COLO829 (cell line): ENCODE data around the gene SKI.

Source experiments
- DNase-seq: peaks from one replicate; pipeline ENCODE4 v3.0.0; 2012; ENCODE audit warnings: low spot score

SKI gene

GRCh38 chr1:2340086-2340917, 112.2 kb downstream of the SKI start:
- no peak for DNase-seq

DNA sequence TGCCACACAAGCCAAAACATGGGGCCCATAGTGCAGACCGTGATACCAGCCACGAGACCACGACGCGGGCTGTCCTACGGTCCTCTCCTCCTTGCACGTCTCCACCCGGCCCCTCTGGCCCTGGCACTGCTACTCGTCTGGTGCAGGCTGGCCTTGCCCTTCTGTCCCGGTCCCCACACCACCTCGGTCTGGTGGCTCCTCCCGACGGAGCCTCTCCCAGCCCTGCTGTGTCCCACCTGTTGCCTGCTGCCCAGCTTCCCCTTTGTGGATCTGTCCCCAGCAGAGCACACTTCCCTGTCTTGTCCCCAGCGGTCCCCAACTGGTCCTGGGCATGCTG, 112.8 kb downstream of the SKI start:
- no peak for DNase-seq

DNA sequence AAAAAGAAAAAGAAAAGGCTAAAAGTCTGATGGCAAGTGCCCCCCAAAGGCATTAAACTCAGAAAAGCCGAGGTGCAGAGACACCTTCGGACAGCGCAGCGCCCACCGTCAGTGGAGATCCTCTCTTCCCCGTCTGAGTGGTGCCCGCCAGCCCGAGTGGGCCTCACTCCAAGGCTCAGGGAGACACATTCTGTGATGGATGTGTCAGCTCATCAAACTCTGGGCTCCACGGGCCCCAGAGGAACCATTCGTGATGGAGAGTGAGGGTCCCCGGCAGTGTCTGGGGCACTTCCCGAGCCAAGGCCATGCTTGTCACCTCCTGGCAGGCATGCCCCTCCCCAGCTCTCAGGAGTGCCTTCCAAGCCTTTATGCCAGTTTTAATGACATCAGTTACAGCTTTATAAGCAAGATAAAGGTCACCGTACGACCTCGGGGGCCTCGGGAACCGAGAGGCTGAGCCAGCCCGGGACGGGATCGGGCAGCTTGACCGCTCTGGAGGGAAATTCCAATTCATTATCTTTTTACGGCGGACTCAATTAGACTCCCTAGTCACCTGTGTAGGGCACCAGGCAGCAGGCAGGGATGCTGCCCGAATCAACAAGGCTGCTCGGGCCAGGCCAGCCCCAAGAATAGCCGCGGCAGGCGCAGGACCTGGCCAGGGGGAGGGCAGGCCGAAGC, 113.7 kb downstream of the SKI start:
- no peak for DNase-seq

DNA sequence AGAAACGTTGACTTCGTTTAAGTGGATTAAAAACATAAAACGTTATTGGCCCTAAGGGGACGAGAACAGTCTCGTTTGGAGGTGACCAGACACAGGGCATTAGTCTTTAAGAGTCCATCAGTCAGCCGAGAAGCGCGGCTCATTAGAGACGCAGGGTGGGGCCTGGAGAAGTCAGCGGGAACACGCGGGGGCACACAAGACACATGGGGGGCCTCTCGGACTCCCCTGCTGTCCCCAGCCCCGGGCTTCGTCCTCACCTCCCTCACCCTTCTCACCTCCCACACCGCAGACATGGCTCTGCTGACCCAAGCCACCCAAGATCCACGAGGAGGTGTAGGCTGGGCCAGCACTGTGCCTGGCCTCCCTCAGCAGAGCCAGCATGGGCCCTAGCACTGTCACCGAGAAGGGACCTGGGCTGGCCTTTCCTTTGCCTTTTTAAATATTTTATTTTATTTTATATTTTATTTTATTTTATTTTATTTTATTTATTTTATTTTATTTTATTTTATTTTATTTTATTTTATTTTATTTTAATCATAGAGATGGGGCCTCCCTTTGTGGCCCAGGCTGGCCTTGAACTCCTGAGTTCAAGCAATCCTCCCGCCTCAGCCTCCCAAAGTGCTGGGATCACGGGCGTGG, 114.4 kb downstream of the SKI start:
- no peak for DNase-seq

- DNase-seq: no peak
These were observed 115.2 kb downstream of the SKI start for GRCh38 chr1:2343023-2343935.

- DNase-seq: no peak
These were observed 116.1 kb downstream of the SKI start for GRCh38 chr1:2344121-2344681.

DNA sequence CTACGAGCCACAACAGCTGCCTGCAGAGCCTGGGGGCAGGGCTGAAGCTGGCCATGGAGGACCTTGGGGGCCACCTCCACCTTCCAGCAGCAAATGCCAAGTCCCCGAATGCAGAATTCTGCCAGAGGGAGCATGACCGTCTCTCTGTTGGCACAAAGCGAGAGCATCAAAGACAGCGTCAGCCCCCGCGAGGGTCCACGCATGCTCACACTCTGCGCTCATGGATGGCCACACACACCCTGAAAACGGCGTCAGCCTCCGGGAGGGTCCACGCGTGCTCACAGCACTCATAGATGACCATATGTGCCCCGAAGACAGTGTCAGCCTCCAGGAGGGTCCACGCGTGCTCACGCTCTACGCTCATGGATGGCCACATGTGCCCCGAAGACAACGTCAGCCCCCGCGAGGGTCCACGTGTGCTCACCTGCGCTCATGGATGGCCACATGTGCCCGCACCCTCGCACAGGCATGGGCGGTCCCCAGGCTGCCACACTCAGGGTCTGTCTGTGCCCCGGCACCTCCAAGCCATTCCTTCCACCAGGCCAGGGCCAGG, 116.7 kb downstream of the SKI start:
- DNase-seq: no peak

DNA sequence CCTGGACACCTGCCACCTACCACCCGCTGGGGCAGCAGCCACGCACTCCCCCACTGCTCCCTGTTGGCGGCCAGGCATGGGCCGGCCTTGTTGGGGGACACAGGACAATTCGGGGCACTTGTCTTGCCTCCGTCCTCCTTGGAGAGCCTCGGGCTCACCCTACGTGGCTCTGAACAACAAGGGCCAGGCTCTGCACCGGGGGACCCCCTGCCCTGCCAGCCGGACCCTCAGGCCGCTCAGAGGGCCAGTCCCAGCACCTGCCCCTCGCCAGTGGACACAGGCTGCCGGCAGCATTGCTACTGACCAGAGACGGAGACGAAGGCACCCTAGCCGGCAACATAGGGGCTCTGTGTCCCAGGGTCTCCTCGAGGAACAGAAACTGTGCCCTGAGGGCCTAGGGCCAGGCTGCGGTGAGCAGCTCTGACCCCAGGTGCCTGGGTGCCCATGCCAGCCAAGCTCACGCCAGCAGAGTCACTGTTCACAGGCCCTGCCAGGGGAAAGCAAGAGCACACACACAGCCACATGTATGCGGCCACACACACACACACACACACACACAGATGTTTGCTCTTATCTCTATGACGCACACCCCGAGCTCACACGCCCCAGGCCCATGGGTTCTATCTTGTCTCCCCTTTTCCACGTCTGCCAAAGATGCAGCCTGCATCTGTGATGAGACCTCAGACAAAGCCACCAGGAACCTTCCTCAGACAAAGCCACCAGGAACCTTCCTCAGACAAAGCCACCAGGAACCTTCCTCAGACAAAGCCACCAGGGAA, 117.4 kb downstream of the SKI start:
- DNase-seq: no peak

- DNase-seq: no peak
These were observed 118.7 kb downstream of the SKI start for GRCh38 chr1:2346691-2347408.

GRCh38 chr1:2347409-2347785, 119.3 kb downstream of the SKI start:
- no peak for DNase-seq

- DNase-seq: no peak
These were observed 119.8 kb downstream of the SKI start for GRCh38 chr1:2347896-2348295.

DNA sequence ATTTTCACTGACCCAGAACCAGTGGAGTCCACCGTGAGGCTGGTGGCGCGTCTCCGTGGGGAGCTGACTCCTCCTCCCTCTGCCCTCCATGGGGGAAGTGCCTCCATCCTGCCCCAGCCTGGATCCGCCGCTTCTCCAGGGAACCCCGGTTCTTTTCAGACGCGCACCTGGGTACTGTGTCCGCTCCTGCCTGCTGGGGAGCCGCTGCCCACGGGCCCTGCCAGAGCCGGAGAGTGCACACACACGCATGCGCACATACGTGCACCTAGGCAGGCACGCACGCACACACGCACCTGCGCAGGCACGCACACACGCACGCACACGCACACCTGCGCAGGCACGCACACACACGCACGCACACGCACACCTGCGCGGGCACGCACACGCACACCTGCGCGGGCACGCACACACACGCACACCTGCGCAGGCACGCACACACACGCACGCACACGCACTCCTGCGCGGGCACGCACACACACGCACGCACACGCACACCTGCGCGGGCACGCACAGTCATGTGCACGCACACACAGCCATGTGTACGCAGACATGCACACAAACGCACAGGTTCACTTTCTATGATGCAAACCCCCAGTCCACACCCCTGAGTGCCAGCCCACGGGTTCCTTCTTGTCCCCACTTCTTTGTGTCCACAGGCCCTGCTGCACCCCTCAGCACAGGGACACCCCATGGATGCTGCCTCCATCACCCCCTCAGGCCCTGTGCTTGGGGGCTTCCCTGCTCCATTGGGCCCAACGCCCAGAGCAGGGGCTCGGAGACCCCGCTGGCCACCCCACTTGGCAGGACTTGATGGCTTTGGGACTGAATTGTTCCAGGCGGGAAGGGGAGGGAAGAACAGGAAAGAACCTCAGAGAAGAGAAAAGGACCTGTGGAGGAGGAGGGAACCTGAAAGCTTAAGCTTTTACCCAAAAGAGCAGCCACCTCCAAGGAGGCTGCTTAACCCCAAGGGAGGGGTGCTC, 120.5 kb downstream of the SKI start:
- no peak for DNase-seq

GRCh38 chr1:2349806-2350205, 121.7 kb downstream of the SKI start:
- DNase-seq: no peak

- no peak for DNase-seq
These were observed 122.4 kb downstream of the SKI start for GRCh38 chr1:2350501-2350900.

DNA sequence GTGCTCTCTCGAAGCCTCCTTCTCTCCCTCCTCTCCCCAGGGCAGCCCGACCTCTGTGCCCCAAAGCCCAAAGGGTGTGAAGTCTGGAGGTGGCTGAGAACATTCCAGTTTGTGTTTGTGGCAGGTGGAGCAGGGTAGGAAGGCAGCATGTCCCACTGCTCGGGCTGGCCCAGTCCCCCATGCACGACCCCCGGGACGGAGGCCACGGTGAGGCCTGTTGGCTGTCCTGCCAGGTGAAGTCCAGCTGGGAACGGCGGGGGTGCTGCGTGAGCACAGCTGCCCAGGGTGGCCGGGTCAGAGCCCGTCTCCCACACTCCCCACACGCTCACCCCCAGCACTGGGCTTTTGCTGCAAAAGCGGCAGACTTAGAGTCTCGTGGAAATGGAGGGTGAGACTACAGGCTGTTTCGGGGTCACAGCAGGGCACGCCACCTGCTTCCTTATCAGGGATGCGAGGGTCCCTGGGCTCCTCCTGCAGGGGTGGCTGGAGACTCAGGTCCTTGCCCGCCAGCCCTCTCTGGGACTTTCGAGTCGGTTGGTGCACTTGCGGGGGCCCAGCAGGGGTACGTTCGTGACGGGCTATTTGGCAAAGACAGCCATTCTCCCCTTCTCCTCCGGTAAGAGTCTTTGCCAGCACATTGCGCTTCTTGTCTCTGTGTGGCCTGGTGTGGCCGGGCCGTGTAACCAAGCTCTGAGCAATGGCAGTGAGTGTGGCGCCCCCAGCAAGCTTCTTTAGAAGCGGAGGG, 123.0 kb downstream of the SKI start:
- no peak for DNase-seq

DNA sequence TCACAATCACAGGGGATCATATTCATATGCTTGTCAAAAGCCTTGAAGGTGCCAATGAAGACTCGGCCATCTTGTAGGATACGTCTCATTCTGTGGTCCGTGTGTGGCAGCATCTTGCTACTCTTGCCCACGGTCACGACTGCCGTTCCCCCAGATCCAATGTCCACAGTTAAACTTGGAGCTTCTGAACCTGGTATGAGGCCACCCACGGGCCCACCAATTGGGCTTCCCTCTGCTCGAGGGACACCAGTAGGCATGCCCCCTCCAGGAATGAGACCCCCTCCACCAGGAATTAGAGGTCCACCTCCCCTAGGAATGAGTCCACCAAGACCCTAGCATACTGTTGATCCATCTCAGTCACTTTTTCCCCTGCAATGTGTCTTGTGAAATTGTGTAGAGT, 123.6 kb downstream of the SKI start:
- no peak for DNase-seq

DNA sequence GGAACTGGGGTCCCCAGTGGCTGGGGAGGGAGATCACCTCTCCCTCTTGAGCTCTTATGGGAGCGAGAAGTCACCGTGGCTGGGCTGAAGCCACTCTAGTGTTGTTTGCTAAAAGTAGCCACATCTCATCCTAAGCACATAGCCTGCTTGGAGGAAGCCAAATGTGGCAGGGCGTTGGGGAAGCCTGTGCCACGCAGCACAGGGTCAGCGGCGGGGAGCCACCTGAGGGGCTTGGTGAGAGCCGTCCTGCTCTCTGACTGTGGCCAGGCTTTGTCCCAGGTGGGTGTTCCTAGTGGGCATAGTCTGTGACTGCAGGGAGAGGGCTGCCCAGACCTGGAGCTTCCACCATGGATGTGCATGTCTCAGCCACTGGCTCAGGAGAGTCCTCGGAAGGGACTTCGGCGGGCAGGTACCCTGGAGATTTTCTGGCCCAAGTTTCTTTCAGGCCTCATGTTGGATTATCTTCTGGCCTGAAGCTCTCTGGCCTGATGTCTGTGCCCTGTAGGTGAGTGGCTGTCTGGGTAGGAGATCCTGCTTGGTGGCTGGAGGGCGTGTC, 124.3 kb downstream of the SKI start:
- DNase-seq: no peak
